ENCODE data around the gene FLACC1. TPM values are rescaled to one million over a fixed set of nuclear protein-coding genes. Genes with fewer than 3 reads are reported as not detected.

The FLACC1 gene
- total RNA-seq, 1 experiment from 2014 or later, result 0.17 TPM

- TF ChIP-seq E2F5 (CRISPR knock-in tag; IDR thresholded peaks at IDR 0.05), result no peak
- TF ChIP-seq, protein P1, sequence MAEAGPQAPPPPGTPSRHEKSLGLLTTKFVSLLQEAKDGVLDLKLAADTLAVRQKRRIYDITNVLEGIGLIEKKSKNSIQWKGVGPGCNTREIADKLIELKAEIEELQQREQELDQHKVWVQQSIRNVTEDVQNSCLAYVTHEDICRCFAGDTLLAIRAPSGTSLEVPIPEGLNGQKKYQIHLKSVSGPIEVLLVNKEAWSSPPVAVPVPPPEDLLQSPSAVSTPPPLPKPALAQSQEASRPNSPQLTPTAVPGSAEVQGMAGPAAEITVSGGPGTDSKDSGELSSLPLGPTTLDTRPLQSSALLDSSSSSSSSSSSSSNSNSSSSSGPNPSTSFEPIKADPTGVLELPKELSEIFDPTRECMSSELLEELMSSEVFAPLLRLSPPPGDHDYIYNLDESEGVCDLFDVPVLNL (CRISPR knock-in tag; IDR thresholded peaks at IDR 0.05; ENCODE audit: borderline replicate concordance, low read depth), result no peak
Measured at GRCh38 chr2:201320701-201321100, 36.4 kb downstream of the FLACC1 start (continued).

- ATAC-seq, result no peak
- no peak overlapping the region for H3K4me3 Mint-ChIP-seq
- no peak for TF ChIP-seq PREB (CRISPR knock-in tag; IDR thresholded peaks at IDR 0.05; ENCODE audit: borderline replicate concordance)
- TF ChIP-seq NFATC4 (CRISPR knock-in tag; IDR thresholded peaks at IDR 0.05), result no peak
- TF ChIP-seq MXD4 (CRISPR knock-in tag; IDR thresholded peaks at IDR 0.05; ENCODE audit: borderline replicate concordance), result no peak
- no peak for TF ChIP-seq CTCF (IDR thresholded peaks at IDR 0.05)
- no peak for TF ChIP-seq STAT6 (CRISPR knock-in tag; conservative IDR thresholded peaks at IDR 0.05; ENCODE audit: low read depth)
- TF ChIP-seq, protein P2, sequence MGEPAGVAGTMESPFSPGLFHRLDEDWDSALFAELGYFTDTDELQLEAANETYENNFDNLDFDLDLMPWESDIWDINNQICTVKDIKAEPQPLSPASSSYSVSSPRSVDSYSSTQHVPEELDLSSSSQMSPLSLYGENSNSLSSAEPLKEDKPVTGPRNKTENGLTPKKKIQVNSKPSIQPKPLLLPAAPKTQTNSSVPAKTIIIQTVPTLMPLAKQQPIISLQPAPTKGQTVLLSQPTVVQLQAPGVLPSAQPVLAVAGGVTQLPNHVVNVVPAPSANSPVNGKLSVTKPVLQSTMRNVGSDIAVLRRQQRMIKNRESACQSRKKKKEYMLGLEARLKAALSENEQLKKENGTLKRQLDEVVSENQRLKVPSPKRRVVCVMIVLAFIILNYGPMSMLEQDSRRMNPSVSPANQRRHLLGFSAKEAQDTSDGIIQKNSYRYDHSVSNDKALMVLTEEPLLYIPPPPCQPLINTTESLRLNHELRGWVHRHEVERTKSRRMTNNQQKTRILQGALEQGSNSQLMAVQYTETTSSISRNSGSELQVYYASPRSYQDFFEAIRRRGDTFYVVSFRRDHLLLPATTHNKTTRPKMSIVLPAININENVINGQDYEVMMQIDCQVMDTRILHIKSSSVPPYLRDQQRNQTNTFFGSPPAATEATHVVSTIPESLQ (CRISPR knock-in tag; IDR thresholded peaks at IDR 0.05), result no peak
- TF ChIP-seq ZNF416 (CRISPR knock-in tag; IDR thresholded peaks at IDR 0.05), result no peak
- TF ChIP-seq IRF2 (CRISPR knock-in tag; IDR thresholded peaks at IDR 0.05; ENCODE audit: borderline replicate concordance, low read depth), result no peak
- TF ChIP-seq GRHL2 (CRISPR knock-in tag; IDR thresholded peaks at IDR 0.05; ENCODE audit: insufficient replicate concordance, severe bottlenecking), result no peak
- TF ChIP-seq, protein P3, sequence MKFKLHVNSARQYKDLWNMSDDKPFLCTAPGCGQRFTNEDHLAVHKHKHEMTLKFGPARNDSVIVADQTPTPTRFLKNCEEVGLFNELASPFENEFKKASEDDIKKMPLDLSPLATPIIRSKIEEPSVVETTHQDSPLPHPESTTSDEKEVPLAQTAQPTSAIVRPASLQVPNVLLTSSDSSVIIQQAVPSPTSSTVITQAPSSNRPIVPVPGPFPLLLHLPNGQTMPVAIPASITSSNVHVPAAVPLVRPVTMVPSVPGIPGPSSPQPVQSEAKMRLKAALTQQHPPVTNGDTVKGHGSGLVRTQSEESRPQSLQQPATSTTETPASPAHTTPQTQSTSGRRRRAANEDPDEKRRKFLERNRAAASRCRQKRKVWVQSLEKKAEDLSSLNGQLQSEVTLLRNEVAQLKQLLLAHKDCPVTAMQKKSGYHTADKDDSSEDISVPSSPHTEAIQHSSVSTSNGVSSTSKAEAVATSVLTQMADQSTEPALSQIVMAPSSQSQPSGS (CRISPR knock-in tag; IDR thresholded peaks at IDR 0.05; ENCODE audit: borderline replicate concordance, low read depth), result no peak
- TF ChIP-seq FOXP1 (CRISPR knock-in tag; IDR thresholded peaks at IDR 0.05; ENCODE audit: borderline replicate concordance), result no peak
- TF ChIP-seq ETV6 (CRISPR knock-in tag; IDR thresholded peaks at IDR 0.05), result no peak
- TF ChIP-seq JUN (CRISPR knock-in tag; IDR thresholded peaks at IDR 0.05), result no peak
- TF ChIP-seq ELF4 (CRISPR knock-in tag; IDR thresholded peaks at IDR 0.05; ENCODE audit: low read depth), result no peak
- TF ChIP-seq MYBL2 (CRISPR knock-in tag; IDR thresholded peaks at IDR 0.05), result no peak
- no peak for TF ChIP-seq ZNF317 (CRISPR knock-in tag; IDR thresholded peaks at IDR 0.05; ENCODE audit: borderline replicate concordance, low read depth)
- no peak for TF ChIP-seq NFYB (CRISPR knock-in tag; conservative IDR thresholded peaks at IDR 0.05; ENCODE audit: low read depth)
- no peak for TF ChIP-seq CBFB (CRISPR knock-in tag; IDR thresholded peaks at IDR 0.05; ENCODE audit: low read depth)
- TF ChIP-seq TEAD4 (CRISPR knock-in tag; IDR thresholded peaks at IDR 0.05), result no peak
- DNase-seq (ENCODE audit: low spot score), result no peak
- H3K27ac Mint-ChIP-seq, result no peak overlapping the region
- H3K4me1 Mint-ChIP-seq, result peaks cover 2% of the 10 kb centered on the region
- CTCF ChIA-PET, result no interaction called here
- H3K27me3 Mint-ChIP-seq (ENCODE audit: low read depth), result peaks cover 2% of the 10 kb centered on the region; the same call in 1 of the 2 replicates
- POLR2A ChIA-PET, result no interaction called here
- H3K36me3 Mint-ChIP-seq, result peaks cover 19% of the 10 kb centered on the region
- peaks cover 36% of the 10 kb centered on the region for H3K9me3 Mint-ChIP-seq
Measured at GRCh38 chr2:201320257-201320656, 36.9 kb downstream of the FLACC1 start.
